ENCODE results near the gene DTX3.

Gene DTX3

GRCh38 chr12:57590479-57590863, 14.2 kb upstream of the DTX3 start:
- H4K20me1 ChIP-seq (ENCODE audit: insufficient read depth) = no peaks in the 10 kb centered on the region
- H3K27me3 ChIP-seq (ENCODE audit: insufficient read depth, low read depth) = no peaks in the 10 kb centered on the region; the same call in 1 of the 2 replicates
- H3K27ac ChIP-seq = 0 out of 2 replicates have a peak overlapping the region, but pooled peaks have one; percentile 2
- H3K4me1 ChIP-seq (ENCODE audit: low read depth, poor library complexity, severe bottlenecking) = peaks cover 27% of the 10 kb centered on the region
- no peaks in the 10 kb centered on the region for H3K36me3 ChIP-seq (ENCODE audit: insufficient read depth)
- H2AFZ ChIP-seq (ENCODE audit: low read depth) = peak overlapping the region; percentile 76
- peak overlapping the region; percentile 96 for H3K4me2 ChIP-seq
- peaks cover 18% of the 10 kb centered on the region; the same call in 1 of the 2 replicates for H3K79me2 ChIP-seq (ENCODE audit: insufficient read depth, low read depth)
- TF ChIP-seq, protein P1, sequence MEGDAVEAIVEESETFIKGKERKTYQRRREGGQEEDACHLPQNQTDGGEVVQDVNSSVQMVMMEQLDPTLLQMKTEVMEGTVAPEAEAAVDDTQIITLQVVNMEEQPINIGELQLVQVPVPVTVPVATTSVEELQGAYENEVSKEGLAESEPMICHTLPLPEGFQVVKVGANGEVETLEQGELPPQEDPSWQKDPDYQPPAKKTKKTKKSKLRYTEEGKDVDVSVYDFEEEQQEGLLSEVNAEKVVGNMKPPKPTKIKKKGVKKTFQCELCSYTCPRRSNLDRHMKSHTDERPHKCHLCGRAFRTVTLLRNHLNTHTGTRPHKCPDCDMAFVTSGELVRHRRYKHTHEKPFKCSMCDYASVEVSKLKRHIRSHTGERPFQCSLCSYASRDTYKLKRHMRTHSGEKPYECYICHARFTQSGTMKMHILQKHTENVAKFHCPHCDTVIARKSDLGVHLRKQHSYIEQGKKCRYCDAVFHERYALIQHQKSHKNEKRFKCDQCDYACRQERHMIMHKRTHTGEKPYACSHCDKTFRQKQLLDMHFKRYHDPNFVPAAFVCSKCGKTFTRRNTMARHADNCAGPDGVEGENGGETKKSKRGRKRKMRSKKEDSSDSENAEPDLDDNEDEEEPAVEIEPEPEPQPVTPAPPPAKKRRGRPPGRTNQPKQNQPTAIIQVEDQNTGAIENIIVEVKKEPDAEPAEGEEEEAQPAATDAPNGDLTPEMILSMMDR (conservative IDR thresholded peaks at IDR 0.05; ENCODE audit: low read depth, low read length) = no peak
- H3K9ac ChIP-seq = peak overlapping the region; percentile 53
- peak overlapping the region; percentile 57 for H3K4me3 ChIP-seq (IDR thresholded peaks at IDR 0.05; ENCODE audit: insufficient read depth, low read depth, low read length)

- Histone ChIP-seq H2AFZ (ENCODE audit: low read depth) (peak within 1 kb of the TSS; percentile 76), H3K79me2 (ENCODE audit: insufficient read depth, low read depth) (peaks cover 18% of the 10 kb centered on the region; the same call in 1 of the 2 replicates), H3K9ac (peak within 1 kb of the TSS; percentile 53), H3K4me2 (peak within 1 kb of the TSS; percentile 96), H3K27me3 (ENCODE audit: insufficient read depth, low read depth) (no peaks in the 10 kb centered on the region; the same call in 1 of the 2 replicates), H3K4me3 (IDR thresholded peaks at IDR 0.05; ENCODE audit: insufficient read depth, low read depth, low read length) (peak within 1 kb of the TSS; percentile 80), H3K4me1 (ENCODE audit: low read depth, poor library complexity, severe bottlenecking) (peaks cover 27% of the 10 kb centered on the region), H3K27ac (0 out of 2 replicates have a peak within 1 kb of the TSS, but pooled peaks have one; percentile 2), H3K36me3 (ENCODE audit: insufficient read depth) (0 out of 2 replicates have a peak, but pooled peaks cover 3% of the 10 kb centered on the region), H4K20me1 (ENCODE audit: insufficient read depth) (no peaks in the 10 kb centered on the region)
- TF ChIP-seq, protein P1 (conservative IDR thresholded peaks at IDR 0.05; ENCODE audit: low read depth, low read length) = no peak; the same call in 1 of the 2 replicates
Measured at GRCh38 chr12:57590864-57591781, 13.5 kb upstream of the DTX3 start, which contains the start of gene PIP4K2C. PIP4K2C (plus strand) TSS chr12:57591192; CDS start chr12:57591290, 98 bp downstream.

DNA sequence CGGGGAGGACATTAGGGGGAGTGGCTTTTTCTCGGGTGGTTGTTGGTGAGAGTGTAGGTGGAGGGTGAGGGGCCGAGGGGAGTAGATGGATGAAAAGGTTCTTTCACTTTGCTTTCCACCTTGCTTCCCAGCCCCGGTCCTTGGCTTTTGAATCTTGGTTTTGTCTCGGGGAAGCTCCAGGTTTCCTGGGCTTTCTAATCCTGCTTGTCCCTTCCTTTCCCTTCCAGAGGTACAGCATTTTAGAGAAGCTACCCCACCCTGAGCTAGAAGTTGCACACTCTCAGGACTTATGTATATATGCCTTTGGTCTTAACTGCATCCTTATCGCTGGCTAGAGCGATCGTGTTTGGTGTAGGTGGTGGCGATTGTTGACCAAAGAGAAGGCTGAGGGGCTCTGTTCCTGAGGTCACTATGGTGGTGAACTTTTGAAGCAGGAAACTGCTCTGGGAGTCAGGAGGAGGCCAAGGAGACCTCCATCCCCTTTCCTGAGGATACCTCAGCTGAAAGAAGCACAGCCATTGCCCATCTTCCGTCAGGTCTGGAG, 12.8 kb upstream of the DTX3 start:
- Histone ChIP-seq H3K79me2 (ENCODE audit: insufficient read depth, low read depth) (peaks cover 18% of the 10 kb centered on the region; the same call in 1 of the 2 replicates), H2AFZ (ENCODE audit: low read depth) (peak overlapping the region; percentile 76), H4K20me1 (ENCODE audit: insufficient read depth) (no peaks in the 10 kb centered on the region), H3K27ac (no peak overlapping the region), H3K4me1 (ENCODE audit: low read depth, poor library complexity, severe bottlenecking) (peaks cover 27% of the 10 kb centered on the region), H3K27me3 (ENCODE audit: insufficient read depth, low read depth) (no peaks in the 10 kb centered on the region; the same call in 1 of the 2 replicates), H3K4me3 (IDR thresholded peaks at IDR 0.05; ENCODE audit: insufficient read depth, low read depth, low read length) (peak overlapping the region; percentile 80), H3K4me2 (peak overlapping the region; percentile 96), H3K9ac (peak overlapping the region; percentile 53; the same call in 1 of the 2 replicates), H3K36me3 (ENCODE audit: insufficient read depth) (0 out of 2 replicates have a peak, but pooled peaks cover 3% of the 10 kb centered on the region)
- TF ChIP-seq, protein P1 (conservative IDR thresholded peaks at IDR 0.05; ENCODE audit: low read depth, low read length) = no peak

DNA sequence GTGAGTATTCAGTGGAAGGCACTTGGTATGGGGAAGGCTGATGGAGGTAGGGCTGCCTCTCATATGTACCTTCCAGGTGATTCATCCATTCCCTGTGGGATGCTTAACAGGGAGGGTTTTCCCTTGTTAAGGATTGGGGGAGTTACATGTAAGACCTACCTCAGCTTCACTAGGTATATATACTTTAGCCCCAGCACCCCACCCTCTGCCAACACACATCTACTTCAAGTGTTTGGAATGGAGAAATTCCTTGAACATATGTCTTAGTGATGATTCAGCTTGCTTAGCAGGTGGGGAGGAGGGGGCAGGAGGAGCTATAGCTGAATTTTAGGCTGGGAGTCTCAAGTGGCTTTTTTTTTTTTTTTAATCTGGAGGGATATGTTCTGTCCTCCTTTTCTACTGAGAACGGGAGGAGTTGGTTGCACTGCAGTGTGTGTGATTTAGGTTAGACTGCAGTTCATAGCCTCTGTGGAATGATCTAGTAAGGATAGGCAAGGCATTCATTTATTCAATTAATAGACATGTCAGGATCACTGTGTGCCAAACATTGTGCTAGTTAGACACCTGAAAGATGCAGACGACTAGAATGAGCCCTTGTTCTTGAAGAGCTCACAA, 12.0 kb upstream of the DTX3 start:
- no peak overlapping the region for H3K4me3 ChIP-seq (IDR thresholded peaks at IDR 0.05; ENCODE audit: insufficient read depth, low read depth, low read length)
- H4K20me1 ChIP-seq (ENCODE audit: insufficient read depth) = no peaks in the 10 kb centered on the region
- H3K4me2 ChIP-seq = peak overlapping the region; percentile 96
- 0 out of 2 replicates have a peak, but pooled peaks cover 3% of the 10 kb centered on the region for H3K36me3 ChIP-seq (ENCODE audit: insufficient read depth)
- H3K79me2 ChIP-seq (ENCODE audit: insufficient read depth, low read depth) = peaks cover 18% of the 10 kb centered on the region; the same call in 1 of the 2 replicates
- TF ChIP-seq, protein P1 (conservative IDR thresholded peaks at IDR 0.05; ENCODE audit: low read depth, low read length) = no peak
- H3K4me1 ChIP-seq (ENCODE audit: low read depth, poor library complexity, severe bottlenecking) = peaks cover 27% of the 10 kb centered on the region
- H3K27ac ChIP-seq = no peak overlapping the region
- no peak overlapping the region for H2AFZ ChIP-seq (ENCODE audit: low read depth)
- no peak overlapping the region for H3K9ac ChIP-seq
- H3K27me3 ChIP-seq (ENCODE audit: insufficient read depth, low read depth) = no peaks in the 10 kb centered on the region; the same call in 1 of the 2 replicates
